Ovary (tissue), 3 donors: ENCODE measurements around the gene SYNDIG1.

Experiments used
- EP300 ChIP-seq: sonication (generic); formaldehyde crosslinking; IDR thresholded peaks from one replicate; pipeline ENCODE4 v1.6.1; 2017; ENCODE audit warnings: antibody characterized with exemption
- POLR2A ChIP-seq: fragments of 450-650 bp; IDR thresholded peaks from one replicate; pipeline ENCODE4 v1.6.1; 2017; ENCODE audit warnings: antibody characterized with exemption, mild to moderate bottlenecking, moderate library complexity
- TF ChIP-seq, protein P1 (sequence below), 3 donors: fragments of 450-650 bp in 2 of 3; fragments of 200-600 bp in 1 of 3; IDR thresholded peaks; one replicate each; pipeline versions ENCODE4 v1.5.1 to v1.8.0; 2016 to 2022; ENCODE audit warnings: antibody characterized with exemption in 3 of 3, mild to moderate bottlenecking in 1 of 3
- donor health status: DM: no; HTN: no; CAD: no.

DNA sequence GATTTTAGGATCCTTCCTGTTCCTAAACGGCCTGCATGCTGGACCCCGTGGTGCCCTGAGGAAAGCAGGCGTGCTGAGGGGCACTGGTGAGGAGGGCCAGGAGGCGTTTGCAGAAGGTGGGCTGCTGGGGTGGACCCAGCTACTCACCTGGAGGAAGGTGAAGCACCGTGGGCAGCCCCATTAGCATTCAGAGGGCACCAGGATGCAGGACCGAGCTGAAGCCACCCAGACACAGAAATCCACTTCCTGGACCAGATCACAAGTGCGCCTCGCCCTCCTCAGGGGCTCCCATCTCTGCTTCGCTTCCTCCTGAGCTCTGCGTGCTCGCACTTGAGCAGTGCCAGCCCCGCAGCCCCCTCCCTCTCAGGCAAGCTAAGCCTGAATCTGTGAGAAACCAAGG, 187.0 kb downstream of the SYNDIG1 start:
- TF ChIP-seq POLR2A (no peak), EP300 (no peak)
- TF ChIP-seq, protein P1, sequence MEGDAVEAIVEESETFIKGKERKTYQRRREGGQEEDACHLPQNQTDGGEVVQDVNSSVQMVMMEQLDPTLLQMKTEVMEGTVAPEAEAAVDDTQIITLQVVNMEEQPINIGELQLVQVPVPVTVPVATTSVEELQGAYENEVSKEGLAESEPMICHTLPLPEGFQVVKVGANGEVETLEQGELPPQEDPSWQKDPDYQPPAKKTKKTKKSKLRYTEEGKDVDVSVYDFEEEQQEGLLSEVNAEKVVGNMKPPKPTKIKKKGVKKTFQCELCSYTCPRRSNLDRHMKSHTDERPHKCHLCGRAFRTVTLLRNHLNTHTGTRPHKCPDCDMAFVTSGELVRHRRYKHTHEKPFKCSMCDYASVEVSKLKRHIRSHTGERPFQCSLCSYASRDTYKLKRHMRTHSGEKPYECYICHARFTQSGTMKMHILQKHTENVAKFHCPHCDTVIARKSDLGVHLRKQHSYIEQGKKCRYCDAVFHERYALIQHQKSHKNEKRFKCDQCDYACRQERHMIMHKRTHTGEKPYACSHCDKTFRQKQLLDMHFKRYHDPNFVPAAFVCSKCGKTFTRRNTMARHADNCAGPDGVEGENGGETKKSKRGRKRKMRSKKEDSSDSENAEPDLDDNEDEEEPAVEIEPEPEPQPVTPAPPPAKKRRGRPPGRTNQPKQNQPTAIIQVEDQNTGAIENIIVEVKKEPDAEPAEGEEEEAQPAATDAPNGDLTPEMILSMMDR (IDR thresholded peaks at IDR 0.05): no peak
